Psoas muscle (tissue), 8 donors: ENCODE data around the gene DDIT3. TPM values are rescaled to one million over a fixed set of nuclear protein-coding genes. Genes with fewer than 3 reads are reported as not detected.
"Not testable (repeated sequence)": the region's sequence is repeated elsewhere in the genome, so short reads cannot be mapped to it uniquely, and the experiment has no call there.

ENCODE experiments used
- ATAC-seq, 4 donors: fragments of 200-7000 bp; cut with Tn5 transposase; one replicate each; pipeline ENCODE4 v1.9.1; 2020; ENCODE audit warnings: moderate library complexity in 3 of 4, mild to moderate bottlenecking in 2 of 4
- DNase-seq, 2 donors: peaks; one replicate each; pipeline ENCODE4 v3.0.0-alpha.2; 2020
- H3K27ac ChIP-seq: fragments of 200-600 bp; one replicate; pipeline ENCODE4 v1.8.0; 2022
- H3K27me3 ChIP-seq, 3 donors: fragments of 200-600 bp in 1 of 3; one replicate each; pipeline versions ENCODE4 v1.6.1 to v1.8.0; 2013 to 2022; ENCODE audit warnings: low read length in 2 of 3, mild to moderate bottlenecking in 2 of 3, moderate library complexity in 1 of 3; ENCODE audit not compliant: insufficient read depth in 3 of 3
- H3K36me3 ChIP-seq, 2 donors: fragments of 200-600 bp in 1 of 2; one replicate each; pipeline versions ENCODE4 v1.6.1 to v1.8.0; 2013 to 2022; ENCODE audit warnings: low read depth in 1 of 2, mild to moderate bottlenecking in 1 of 2, moderate library complexity in 1 of 2; ENCODE audit not compliant: insufficient read depth in 1 of 2
- H3K4me1 ChIP-seq: fragments of 200-600 bp; one replicate; pipeline ENCODE4 v1.8.0; 2022
- H3K4me3 ChIP-seq: fragments of 200-600 bp; one replicate; pipeline ENCODE4 v1.8.0; 2022; ENCODE audit warnings: mild to moderate bottlenecking
- H3K9me3 ChIP-seq: fragments of 200-600 bp; one replicate; pipeline ENCODE4 v1.8.0; 2022
- CTCF ChIP-seq: fragments of 200-600 bp; IDR thresholded peaks from one replicate; pipeline ENCODE4 v1.8.0; 2022; ENCODE audit warnings: antibody characterized with exemption
- WGBS, 3 donors: extraction: QIAGEN DNeasy Blood & Tissue Kit; methylation state at CpG; one replicate each; pipeline versions ENCODE4 v1.1.6 to v1.1.7; 2013; 5-methylcytosine and 5-hydroxymethylcytosine counted together
- intact Hi-C, 2 donors: fragments of 100-400 bp; cut with DNase I; formaldehyde crosslinking; loops; one replicate each; pipeline versions ENCODE4 v1.11.0 to v1.14.2; 2022
- polyA plus RNA-seq, 3 donors: library from polyadenylated mRNA; stranded (reverse); fragments of 200-250 nt; gene quantifications; one replicate each; pipeline ENCODE4 v1.2.3, GENCODE V29; 2013
- total RNA-seq, 4 donors: library from RNA; stranded (reverse); fragmentation: NEBNext Ultra II Directional in 2 of 4; extraction: Animal tissue kit (Norgen Biotek cat#: 25700) in 2 of 4; gene quantifications; one replicate each; pipeline versions ENCODE4 v1.2.1 to v1.2.4, GENCODE V29; 2021 to 2023
- donor health status: healthy with polysubstance abuse.
- donor health status: DM: no; HTN: no; CAD: no; lungs with moderate emphysema.
- donor health status: Bipolar disorder and iron deficiency.
- donor health status: healthy.
- donor health status: DM: yes; HTN: yes; CAD: no.
- donor health status: DM: no; HTN: no; CAD: no.
- donor health status: DM: no; HTN: no; CAD: no.
- donor health status: DM: yes; HTN: yes; CAD: no.

Gene DDIT3
- total and polyA plus RNA-seq, 7 donors: 11.1 to 224 (median 59.5) TPM

GRCh38 chr12:57500213-57500612 is 20.1 kb downstream of the DDIT3 start:
- Histone ChIP-seq H3K9me3 (no peaks in the 10 kb centered on the region), H3K4me1 (no peaks in the 10 kb centered on the region), H3K27ac (no peak overlapping the region), H3K27me3 (no peaks in the 10 kb centered on the region), H3K4me3 (no peak overlapping the region), H3K36me3 (peaks cover 17 to 90% of the 10 kb centered on the region in 2 donors)
- TF ChIP-seq CTCF: no peak
- intact Hi-C loops: no loop called here
- 92 to 97% (median 94%) methylated on average over 11 of the region's 11 CpGs for WGBS, 3 donors
- DNase-seq: no peak
- no peak for ATAC-seq

GRCh38 chr12:57498571-57498970 is 21.7 kb downstream of the DDIT3 start:
- no peaks in the 10 kb centered on the region for H3K9me3 ChIP-seq
- no peaks in the 10 kb centered on the region for H3K27me3 ChIP-seq
- peaks cover 18 to 79% of the 10 kb centered on the region in 2 donors for H3K36me3 ChIP-seq
- H3K27ac ChIP-seq: no peak overlapping the region
- no peak for TF ChIP-seq CTCF
- DNase-seq (no peak), ATAC-seq (no peak)
- H3K4me1 ChIP-seq: no peaks in the 10 kb centered on the region
- intact Hi-C loops: no loop called here
- H3K4me3 ChIP-seq: no peak overlapping the region
- 93 to 98% (median 93%) methylated on average over 4 of the region's 4 CpGs for whole genome bisulfite sequencing, 3 donors

GRCh38 chr12:57498132-57498502 is 22.2 kb downstream of the DDIT3 start:
- intact Hi-C loops: no loop called here
- Histone ChIP-seq H3K27me3 (no peaks in the 10 kb centered on the region), H3K4me3 (no peak overlapping the region), H3K9me3 (no peaks in the 10 kb centered on the region), H3K4me1 (no peaks in the 10 kb centered on the region), H3K36me3 (peaks cover 18 to 74% of the 10 kb centered on the region in 2 donors), H3K27ac (no peak overlapping the region)
- 79 to 84% (median 81%) methylated on average over 9 of the region's 9 CpGs for WGBS, 3 donors
- no peak for ATAC-seq
- no peak for DNase-seq
- no peak for TF ChIP-seq CTCF

- Histone ChIP-seq H3K36me3 (peaks cover 23 to 72% of the 10 kb centered on the region in 2 donors), H3K4me1 (no peaks in the 10 kb centered on the region), H3K27ac (no peak overlapping the region), H3K4me3 (no peak overlapping the region), H3K27me3 (no peaks in the 10 kb centered on the region), H3K9me3 (no peaks in the 10 kb centered on the region)
- WGBS, 3 donors: 83 to 95% (median 92%) methylated on average over 12 of the region's 12 CpGs
- DNase-seq (no peak), ATAC-seq (peak in 2 of 4 donors; percentile 14 to 42)
- TF ChIP-seq CTCF: no peak
- intact Hi-C loops: no loop called here
Measured at GRCh38 chr12:57497223-57498131, 22.8 kb downstream of the DDIT3 start.

GRCh38 chr12:57496822-57497221 is 23.5 kb downstream of the DDIT3 start:
- Histone ChIP-seq H3K36me3 (peaks cover 19 to 68% of the 10 kb centered on the region in 2 donors), H3K4me3 (no peak overlapping the region), H3K9me3 (no peaks in the 10 kb centered on the region), H3K27ac (no peak overlapping the region), H3K4me1 (no peaks in the 10 kb centered on the region), H3K27me3 (no peaks in the 10 kb centered on the region)
- intact Hi-C loops: no loop called here
- no peak for DNase-seq
- TF ChIP-seq CTCF: no peak
- no peak for ATAC-seq

GRCh38 chr12:57495051-57495701 is 25.1 kb downstream of the DDIT3 start:
- DNase-seq, H3K27ac ChIP-seq, H3K4me1 ChIP-seq, H3K4me3 ChIP-seq, H3K27me3 ChIP-seq, H3K9me3 ChIP-seq, ATAC-seq, intact Hi-C loops: not testable (repeated sequence)
- peaks cover 15 to 68% of the 10 kb centered on the region in 2 donors for H3K36me3 ChIP-seq
- 95 to 97% (median 96%) methylated on average over 29 to 45 of the region's 48 CpGs for WGBS, 3 donors
